GM03348 (cell line): ENCODE measurements around the gene NEUROD4.

ENCODE experiments used
- DNase-seq: peaks from one replicate; pipeline ENCODE4 v3.0.0; 2012; ENCODE audit warnings: low spot score

NEUROD4 gene

DNA sequence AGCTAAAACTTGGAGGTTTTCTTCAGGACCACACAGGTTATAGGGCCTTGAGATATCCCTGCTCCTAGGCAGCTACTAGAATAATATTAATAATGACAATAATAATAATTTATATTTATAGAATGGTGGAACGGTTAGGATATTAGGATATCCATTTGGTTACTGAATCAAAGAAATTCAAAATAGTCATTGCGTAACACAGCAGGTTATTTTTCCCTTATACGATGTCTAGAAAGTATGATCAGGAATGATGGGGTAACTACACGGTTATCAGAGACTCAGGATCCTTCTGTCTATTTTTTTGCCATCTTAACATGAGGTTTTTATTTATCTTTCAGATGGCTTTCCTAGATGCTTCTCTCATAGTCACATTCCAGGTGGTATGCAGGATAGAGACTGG is 39.0 kb downstream of the NEUROD4 start:
- DNase-seq: no peak

DNA sequence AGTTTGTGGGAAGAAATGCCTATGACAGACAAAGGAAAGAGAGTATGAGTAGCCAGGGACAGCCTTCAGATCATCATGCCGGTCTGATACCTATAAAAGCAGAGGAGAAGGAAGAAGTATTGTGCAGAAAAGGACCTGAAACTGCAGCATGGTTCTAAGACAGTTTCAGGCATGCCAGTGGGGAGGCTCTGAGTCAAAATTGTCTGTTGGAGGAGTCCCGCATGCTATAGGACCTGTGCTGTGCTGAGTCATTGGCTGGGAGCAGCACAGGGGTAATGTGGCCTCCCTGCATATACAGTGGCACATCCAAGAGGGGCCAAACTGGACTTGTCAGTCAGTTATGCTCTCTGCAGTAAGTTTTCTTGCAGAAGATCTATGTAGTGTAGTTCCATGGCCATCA is 40.7 kb downstream of the NEUROD4 start:
- no peak for DNase-seq

GRCh38 chr12:55061024-55061423 is 41.2 kb downstream of the NEUROD4 start:
- DNase-seq: no peak

DNA sequence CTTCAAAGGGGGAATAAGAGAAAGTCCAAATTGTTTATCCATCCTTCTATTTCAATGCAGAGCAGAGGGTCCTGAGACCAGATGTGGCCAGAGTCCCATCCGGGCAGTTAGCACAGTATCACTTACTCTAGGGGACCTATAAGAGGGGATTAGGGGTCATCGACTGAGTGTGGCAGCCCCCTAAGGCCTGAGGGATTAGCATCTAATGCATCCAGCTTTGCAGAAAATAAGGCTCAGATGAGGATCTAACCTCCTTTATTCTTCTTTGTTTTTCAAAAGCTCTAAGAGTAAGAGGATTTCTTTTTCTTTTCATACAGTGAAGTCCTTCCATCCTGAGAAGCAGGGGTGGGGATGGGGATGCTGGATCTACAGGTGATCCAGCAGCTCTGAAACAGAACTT is 43.5 kb downstream of the NEUROD4 start:
- DNase-seq: no peak

DNA sequence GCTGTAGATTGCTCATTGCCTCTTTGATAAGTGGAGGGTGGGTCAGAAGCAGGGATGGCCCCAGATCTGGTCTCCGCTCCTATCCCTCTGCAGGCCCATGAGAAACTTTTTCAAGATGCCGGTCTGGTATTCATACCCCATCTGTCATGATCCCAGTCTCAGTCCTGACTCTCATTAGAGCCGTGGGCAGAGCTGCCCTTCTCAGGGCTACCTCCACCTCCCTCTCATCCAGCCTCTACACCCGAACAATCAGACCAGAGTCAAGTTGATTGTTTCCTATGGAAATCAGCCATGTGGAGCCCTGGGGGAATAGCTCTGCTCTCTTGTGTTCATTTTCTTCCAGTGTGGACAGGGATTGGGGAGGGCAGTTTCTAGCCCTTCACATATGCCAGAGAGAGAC is 45.8 kb downstream of the NEUROD4 start:
- DNase-seq: no peak

DNA sequence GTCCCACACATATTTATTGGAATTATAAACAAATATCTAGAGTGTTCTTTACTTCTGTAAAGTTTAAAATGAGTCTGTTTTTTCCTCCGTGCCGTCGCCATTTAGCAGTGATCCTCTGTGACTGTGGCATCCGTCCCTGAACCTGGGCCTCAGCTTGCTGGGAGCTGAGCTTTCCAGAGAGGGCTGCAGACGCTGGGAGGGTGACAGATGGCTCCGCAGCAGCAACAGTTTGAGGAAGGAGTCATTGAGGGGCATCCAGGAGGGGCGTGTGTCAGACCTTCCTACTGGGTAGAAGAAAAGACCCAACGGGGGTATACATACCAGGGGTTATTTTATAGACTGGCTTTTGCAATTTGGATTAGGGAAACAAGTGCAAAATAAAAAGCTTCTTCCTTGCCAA is 47.9 kb downstream of the NEUROD4 start:
- DNase-seq: no peak

DNA sequence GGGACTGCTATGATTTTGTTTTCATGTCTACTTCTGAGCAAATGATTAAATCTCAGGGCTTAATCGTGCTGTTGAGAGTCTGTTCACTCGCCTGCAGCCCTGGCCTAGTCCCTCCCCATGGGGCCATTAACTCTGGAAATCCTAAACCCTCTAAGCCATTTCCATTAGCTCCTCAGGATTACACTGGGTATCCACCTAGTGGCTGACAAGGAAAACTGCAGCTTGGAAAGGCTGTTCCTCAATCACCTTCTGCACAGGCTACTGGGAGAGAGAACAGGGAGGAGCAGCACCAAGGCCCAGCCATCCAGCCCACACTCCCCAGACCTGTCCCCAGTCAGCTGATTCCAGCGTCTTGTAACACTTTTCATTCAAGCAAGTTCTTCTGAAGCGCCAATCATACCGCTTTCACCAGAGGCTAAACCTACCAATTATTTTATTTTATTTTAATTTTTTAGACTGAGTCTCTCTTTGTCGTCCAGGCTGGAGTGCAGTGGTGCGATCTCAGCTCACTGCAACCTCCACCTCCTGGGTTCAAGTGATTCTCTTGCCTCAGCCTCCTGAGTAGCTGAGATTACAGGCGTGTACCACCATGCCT is 48.7 kb downstream of the NEUROD4 start:
- peak; percentile 80 for DNase-seq

- peak; percentile 7 for DNase-seq
Measured at GRCh38 chr12:55072083-55072482, 52.3 kb downstream of the NEUROD4 start.

DNA sequence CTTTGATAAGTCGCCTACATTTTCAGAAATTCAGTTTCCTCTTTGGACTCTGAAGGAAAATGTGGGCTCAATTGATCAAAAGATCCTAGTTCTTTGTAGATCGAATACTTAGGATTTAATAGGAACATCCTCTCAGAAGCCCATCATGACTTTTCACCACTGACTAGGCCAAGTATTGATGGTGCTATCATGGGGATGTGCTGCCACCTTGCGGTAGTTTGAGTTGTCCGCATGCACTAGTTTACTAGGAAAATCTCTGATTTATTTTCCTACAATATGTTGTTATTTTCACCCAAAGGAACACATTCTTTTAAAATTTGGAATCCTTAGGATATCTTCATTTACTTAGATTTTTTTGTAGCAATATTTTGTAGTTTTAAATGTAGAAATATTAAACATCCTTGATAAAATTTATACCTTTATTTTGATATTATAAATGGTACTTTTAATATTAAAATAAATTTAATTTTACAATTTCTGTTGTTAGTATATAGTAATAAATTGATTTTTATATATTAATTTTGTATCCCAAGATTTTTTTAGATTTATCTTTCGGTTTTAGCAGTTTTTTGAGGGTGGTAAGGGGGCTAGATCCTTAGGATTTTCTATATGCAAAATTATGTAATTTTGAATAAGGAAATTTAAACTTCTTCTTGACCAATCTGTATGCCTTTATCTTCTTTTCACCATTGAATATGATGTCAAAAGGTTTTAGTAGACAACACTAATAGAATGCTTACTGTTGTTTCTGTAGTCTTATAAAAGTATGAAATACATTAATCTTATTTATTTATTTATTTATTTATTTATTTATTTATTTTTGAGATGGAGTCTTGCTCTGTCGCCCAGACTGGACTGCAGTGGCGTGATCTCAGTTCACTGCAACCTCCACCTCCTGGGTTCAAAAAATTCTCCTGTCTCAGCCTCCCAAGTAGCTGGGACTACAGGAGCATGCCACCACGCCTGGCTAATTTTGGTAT is 53.6 kb downstream of the NEUROD4 start:
- peak; percentile 79 for DNase-seq

DNA sequence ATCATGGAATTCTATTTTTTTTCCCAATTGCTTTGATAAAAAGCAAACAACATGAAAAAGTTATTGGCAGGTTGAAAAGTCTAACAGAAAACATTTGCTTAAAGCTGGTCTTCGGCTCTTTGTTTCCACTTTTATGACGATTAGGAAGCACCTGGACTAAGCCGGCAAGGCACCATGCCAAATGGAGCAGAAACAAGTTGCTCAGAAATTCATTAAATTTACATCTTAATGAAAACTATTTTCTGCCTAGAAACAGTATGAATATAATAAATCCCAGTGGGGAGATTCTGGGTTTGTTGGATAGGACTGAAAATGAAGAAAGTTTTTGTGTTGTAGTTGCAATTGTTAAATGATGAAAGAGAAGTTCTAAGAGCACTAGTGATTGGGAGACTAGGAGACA is 55.0 kb downstream of the NEUROD4 start:
- DNase-seq: no peak
